H1 (cell line): ENCODE results near the gene MBP. TPM values are rescaled to one million over a fixed set of nuclear protein-coding genes. Genes with fewer than 3 reads are reported as not detected.

ENCODE experiments used
- EZH2 ChIP-seq: fragments of 200-600 bp; sonication (generic); IDR thresholded peaks from 2 replicates; pipeline ENCODE4 v1.7.1; 2012; ENCODE audit warnings: low read depth, mild to moderate bottlenecking, moderate library complexity, low read length, inconsistent platforms; ENCODE audit not compliant: severe bottlenecking
- RAD21 ChIP-seq, 2 experiments: IDR thresholded peaks in 1 of 2; conservative IDR thresholded peaks in 1 of 2; 2 replicates each; pipeline ENCODE4 v1.6.1; 2011; ENCODE audit warnings: low read depth in 2 of 2, low read length in 2 of 2, improper control_type of control experiment in 1 of 2, inconsistent platforms in 1 of 2, mild to moderate bottlenecking in 1 of 2, moderate library complexity in 1 of 2
- polyA plus RNA-seq, 7 experiments: library from polyadenylated mRNA; depleted of rRNA in 3 of 7; stranded (reverse) in 5 of 7; unstranded in 2 of 7; fragments of >200 nt in 5 of 7; fragments of 200-250 nt in 2 of 7; gene quantifications; 1 replicate in 5 of 7; 2 replicates in 1 of 7; 4 replicates in 1 of 7; pipeline versions ENCODE4 v1.2.1 to v1.2.3, GENCODE V29; 2011 to 2013; ENCODE audit warnings: missing spikeins in 2 of 7, mixed read lengths in 2 of 7
- total RNA-seq: library from RNA; stranded (reverse); fragmentation: NEBNext Ultra II Directional; extraction: Animal tissue kit (Norgen Biotek cat#: 25700); gene quantifications from 2 replicates; pipeline ENCODE4 v1.2.1, GENCODE V29; 2021
- TF ChIP-seq, protein P1 (sequence below), 3 experiments: IDR thresholded peaks; 1 replicate in 2 of 3; 2 replicates in 1 of 3; pipeline versions ENCODE4 v1.5.1 to v1.6.1; 2011; ENCODE audit warnings: low read length in 3 of 3, mild to moderate bottlenecking in 3 of 3, inconsistent platforms in 2 of 3, low read depth in 1 of 3, moderate library complexity in 1 of 3; ENCODE audit not compliant: insufficient read depth in 1 of 3; ENCODE audit errors: control extremely low read depth in 1 of 3

Gene MBP
- total and polyA plus RNA-seq, 2 of the 8 experiments (the other 6 are each of a cell fraction or from before 2014, with no cell fraction given): 7.7 to 19.2 TPM

GRCh38 chr18:77133835-77134496, 1.4 kb upstream of the MBP start (continued):
- TF ChIP-seq, protein P1, sequence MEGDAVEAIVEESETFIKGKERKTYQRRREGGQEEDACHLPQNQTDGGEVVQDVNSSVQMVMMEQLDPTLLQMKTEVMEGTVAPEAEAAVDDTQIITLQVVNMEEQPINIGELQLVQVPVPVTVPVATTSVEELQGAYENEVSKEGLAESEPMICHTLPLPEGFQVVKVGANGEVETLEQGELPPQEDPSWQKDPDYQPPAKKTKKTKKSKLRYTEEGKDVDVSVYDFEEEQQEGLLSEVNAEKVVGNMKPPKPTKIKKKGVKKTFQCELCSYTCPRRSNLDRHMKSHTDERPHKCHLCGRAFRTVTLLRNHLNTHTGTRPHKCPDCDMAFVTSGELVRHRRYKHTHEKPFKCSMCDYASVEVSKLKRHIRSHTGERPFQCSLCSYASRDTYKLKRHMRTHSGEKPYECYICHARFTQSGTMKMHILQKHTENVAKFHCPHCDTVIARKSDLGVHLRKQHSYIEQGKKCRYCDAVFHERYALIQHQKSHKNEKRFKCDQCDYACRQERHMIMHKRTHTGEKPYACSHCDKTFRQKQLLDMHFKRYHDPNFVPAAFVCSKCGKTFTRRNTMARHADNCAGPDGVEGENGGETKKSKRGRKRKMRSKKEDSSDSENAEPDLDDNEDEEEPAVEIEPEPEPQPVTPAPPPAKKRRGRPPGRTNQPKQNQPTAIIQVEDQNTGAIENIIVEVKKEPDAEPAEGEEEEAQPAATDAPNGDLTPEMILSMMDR (IDR thresholded peaks at IDR 0.05; ENCODE audit: control extremely low read depth in 1 of 3, insufficient read depth in 1 of 3, low read depth in 1 of 3, low read length in 3 of 3): peak in 2 of 3 experiments; percentile 0 to 3; a peak in 1 of 4 replicates
- TF ChIP-seq RAD21 (IDR thresholded peaks at IDR 0.05 in 1 of 2, conservative IDR thresholded peaks at IDR 0.05 in 1 of 2; ENCODE audit: low read depth in 2 of 2, low read length in 2 of 2) (peak in 1 of 2 experiments; percentile 1; a peak in 1 of 4 replicates), EZH2 (peak; percentile 6)
